Globus pallidus (tissue), 1 donor: ENCODE data around the gene TPM1.

Source experiments
- DNase-seq: peaks from one replicate; pipeline ENCODE4 v3.0.0-alpha.2; 2015; ENCODE audit warnings: low spot score

TPM1 gene

GRCh38 chr15:63075015-63075983 is 32.8 kb downstream of the TPM1 start:
- no peak for DNase-seq

- no peak for DNase-seq
These were observed 33.6 kb downstream of the TPM1 start for GRCh38 chr15:63075984-63076713.

- no peak for DNase-seq
These were observed 34.1 kb downstream of the TPM1 start for GRCh38 chr15:63076714-63077046.

- no peak for DNase-seq
These were observed 35.4 kb downstream of the TPM1 start for GRCh38 chr15:63077952-63078351.

GRCh38 chr15:63079947-63080626 is 37.5 kb downstream of the TPM1 start:
- no peak for DNase-seq

GRCh38 chr15:63080634-63081250 is 38.2 kb downstream of the TPM1 start:
- no peak for DNase-seq

GRCh38 chr15:63082366-63082765 is 39.8 kb downstream of the TPM1 start:
- no peak for DNase-seq

GRCh38 chr15:63083044-63083443 is 40.5 kb downstream of the TPM1 start:
- DNase-seq = no peak

GRCh38 chr15:63083541-63083940 is 41.0 kb downstream of the TPM1 start:
- DNase-seq = no peak

- no peak for DNase-seq
These were observed 42.3 kb downstream of the TPM1 start for GRCh38 chr15:63084806-63085205.

- no peak for DNase-seq
These were observed 42.7 kb downstream of the TPM1 start for GRCh38 chr15:63085289-63085688.

GRCh38 chr15:63086271-63086670 is 43.7 kb downstream of the TPM1 start:
- DNase-seq = no peak

GRCh38 chr15:63086947-63087346 is 44.4 kb downstream of the TPM1 start:
- no peak for DNase-seq

GRCh38 chr15:63088533-63089245 is 46.1 kb downstream of the TPM1 start:
- DNase-seq = no peak

GRCh38 chr15:63089260-63090043 is 46.9 kb downstream of the TPM1 start:
- DNase-seq = no peak

GRCh38 chr15:63090472-63090871 is 47.9 kb downstream of the TPM1 start:
- DNase-seq = no peak

GRCh38 chr15:63090887-63091286 is 48.3 kb downstream of the TPM1 start:
- DNase-seq = no peak

GRCh38 chr15:63091679-63092446 is 49.3 kb downstream of the TPM1 start:
- DNase-seq = no peak

GRCh38 chr15:63093486-63094205 is 51.1 kb downstream of the TPM1 start:
- peak; percentile 73 for DNase-seq
